Right hindlimb (tissue), 1 donor: ENCODE results near the gene C1orf116.

Source experiments
- DNase-seq: peaks from one replicate; pipeline ENCODE4 v3.0.0-alpha.2; 2018

C1orf116 gene

GRCh38 chr1:207032528-207033017, at the start of gene C1orf116:
Gene C1orf116 (minus strand): TSS chr1:207032756. CDS start chr1:207027598, 5,158 bp downstream.
- DNase-seq, result no peak

DNA sequence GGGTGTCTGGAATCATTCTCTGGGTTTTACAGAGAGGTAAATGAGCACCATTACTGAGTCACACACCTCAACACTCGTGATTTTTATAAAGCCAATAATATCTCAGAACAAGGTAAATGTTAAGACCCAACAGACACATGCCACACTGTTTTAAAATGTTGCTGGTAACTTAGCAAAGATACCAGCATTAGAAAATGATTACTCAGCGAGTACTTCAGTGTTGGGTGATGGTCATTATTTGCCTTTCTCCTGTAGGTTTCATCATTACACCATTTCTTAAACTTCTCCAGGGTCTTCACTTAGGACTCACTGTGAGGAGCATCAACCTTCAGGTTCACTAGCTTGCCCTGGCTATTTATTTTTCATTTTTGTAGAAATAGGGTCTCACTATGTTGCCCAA, 49.2 kb upstream of the C1orf116 start:
- no peak for DNase-seq

DNA sequence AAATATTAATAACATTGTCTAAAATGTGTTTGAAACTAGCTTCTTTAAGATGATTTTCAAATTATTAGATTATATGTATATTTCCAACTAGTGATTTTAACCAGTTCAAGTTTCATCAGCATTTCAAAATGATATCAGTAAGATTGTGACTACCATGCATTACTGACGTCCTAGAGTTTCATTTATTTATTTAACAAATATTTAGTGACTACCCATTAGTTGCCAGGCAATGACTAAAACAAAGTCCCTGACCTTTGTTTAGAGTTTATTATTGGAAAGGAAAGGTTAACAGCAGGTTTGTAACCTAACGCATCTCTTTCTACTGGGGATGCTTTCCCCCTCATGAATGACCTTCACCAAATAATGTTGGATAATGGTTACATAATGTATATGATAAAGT, 48.5 kb upstream of the C1orf116 start:
- DNase-seq, result no peak

- DNase-seq, result no peak
Measured at GRCh38 chr1:207079706-207080241, 47.2 kb upstream of the C1orf116 start.

GRCh38 chr1:207078578-207079132, 46.1 kb upstream of the C1orf116 start:
- no peak for DNase-seq

- DNase-seq, result peak; percentile 73
Measured at GRCh38 chr1:207077470-207078377, 45.2 kb upstream of the C1orf116 start.

DNA sequence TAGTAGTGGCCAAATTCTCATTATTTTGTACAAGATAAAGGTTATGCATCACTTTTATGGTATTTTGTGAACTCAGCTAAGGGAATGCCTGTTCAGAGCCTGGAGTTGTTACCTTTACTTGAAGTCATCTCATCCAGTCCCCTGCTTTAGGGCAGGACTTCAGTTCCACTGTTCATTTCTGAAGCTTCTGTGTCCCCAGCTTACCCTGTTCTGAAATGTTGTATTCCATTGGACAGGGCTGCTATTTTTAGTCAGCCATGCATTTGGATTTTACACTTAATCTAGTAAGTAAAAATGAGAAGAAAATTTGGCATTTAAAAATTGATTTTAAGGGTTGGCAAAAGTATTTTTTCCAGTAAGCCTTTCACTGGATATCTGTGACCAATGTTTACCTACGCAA, 44.5 kb upstream of the C1orf116 start:
- no peak for DNase-seq

DNA sequence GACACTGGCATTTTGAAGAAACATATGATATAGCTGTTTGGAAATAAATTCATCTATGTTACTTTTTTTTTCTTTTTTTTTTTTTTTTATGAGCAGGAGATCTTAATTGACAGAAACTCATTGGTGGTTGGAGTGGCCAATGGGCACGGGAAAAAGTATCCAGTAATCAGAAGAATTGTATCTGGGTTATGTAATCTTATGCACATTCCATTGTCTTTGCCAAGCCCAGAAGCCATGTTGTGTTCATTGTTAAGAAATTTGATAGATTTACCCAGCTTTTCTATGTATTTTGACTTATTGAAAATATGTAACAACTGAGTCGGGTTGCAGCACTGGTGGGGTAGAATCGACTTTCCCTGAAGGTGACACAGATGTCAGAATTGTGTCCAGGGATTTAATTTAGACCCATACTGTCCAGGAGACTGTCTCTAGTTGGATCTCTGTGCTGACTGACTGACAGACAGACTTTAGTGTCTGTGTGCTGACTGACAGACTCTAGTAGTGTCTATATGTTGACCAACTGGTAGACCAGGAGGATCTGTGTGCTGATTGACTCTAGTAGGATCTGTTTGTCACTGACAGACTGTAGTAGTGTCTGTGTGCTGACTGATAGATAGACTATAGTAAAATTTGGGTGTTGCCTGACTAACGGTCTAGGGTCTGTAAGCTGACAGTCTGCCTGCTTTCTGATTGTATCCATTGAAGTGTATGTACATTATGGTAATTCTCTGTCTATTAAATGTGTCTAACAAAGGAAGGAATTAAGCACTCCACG, 43.8 kb upstream of the C1orf116 start:
- no peak for DNase-seq

DNA sequence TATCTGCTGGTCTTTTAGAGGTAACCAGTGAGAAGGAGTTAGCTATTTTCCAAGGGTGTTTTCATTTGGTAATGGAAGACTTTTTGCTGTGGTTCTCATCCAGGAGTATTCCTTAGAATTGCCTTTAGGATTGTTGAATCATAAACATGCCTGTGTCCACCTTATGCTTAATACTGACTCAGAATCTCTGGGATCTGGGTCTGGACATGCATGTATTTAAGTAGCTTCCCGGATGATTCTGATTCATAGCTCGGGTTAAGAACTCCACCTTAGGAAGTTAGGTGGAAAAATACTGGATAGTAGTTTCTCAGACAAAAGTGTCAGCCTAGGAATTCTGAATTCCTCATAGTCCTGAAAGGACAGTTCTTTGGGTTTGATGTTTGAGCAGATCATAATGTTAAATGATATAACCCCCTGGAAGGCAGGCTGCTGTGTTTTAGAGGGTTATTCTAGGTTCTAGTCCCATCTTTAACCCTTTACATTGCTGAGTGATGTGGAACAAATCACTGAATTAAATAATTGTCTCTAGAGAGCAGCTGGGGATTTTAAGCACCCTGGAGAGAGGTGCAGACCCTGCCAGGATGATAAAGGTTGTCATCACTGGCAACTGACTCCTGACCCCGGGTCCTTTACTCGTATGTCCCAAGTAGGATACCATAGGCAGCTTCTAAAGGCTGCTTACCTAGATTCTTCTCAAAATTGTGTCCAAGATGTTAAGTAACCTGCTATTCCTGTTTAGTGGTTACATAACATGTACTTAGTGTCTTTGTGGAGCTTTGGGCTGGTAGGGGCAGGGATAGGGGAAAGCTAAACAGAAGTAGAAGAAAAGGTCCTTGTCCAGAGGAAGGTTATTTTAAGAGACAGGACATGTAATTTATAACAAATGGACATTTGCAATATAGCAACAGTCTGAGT, 41.6 kb upstream of the C1orf116 start:
- DNase-seq, result no peak

DNA sequence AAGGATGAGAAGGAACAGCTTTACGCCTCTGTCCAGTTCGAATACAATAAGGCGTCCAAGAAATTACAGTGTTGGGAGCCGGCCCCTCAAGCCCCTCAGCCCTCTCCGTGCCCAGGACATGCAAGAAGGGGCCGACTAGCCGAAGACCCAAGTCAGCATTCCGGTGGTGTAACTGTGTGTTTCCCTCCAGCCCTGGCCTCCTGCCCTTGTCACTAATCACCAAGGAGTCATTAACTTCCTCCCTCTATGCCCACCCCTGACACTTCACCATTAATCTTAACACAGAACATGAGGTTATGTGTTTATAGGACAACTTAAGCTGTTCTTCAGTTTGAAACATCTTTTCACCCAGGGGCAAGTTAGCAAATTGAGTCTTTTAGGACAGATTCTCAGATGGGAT, 39.7 kb upstream of the C1orf116 start:
- DNase-seq, result no peak

- DNase-seq, result no peak
Measured at GRCh38 chr1:207071426-207071825, 38.9 kb upstream of the C1orf116 start.

GRCh38 chr1:207070811-207071210, 38.3 kb upstream of the C1orf116 start:
- DNase-seq, result no peak

DNA sequence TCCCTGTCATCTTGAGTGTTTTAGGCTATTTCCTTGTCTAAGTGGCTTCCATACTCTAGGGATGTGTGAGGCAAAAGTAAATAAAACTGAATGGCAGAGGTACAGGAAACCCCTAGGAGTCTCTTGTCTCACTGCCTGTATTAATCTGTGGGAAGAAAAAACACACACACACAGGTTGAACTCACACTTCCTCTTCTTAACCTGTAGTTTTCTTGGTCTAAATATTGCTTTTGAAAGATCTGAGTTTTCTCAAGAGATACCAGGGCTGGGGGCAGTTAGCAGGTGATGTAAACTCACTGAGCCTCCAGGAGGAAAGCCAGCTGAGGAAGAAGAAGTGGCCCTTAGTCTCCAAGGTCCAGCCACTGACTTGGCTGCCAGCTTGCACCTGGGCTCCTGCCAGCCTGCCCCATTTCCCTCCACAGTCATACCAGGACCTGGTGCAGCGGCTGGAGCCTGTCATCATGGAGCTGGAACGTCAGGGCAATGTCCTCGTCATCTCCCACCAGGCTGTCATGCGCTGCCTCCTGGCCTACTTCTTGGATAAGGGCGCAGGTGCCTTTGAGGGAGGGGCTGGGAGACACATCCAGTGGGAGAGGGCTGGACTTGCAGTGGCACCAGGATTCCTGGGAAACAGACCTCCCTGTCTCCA, 37.4 kb upstream of the C1orf116 start:
- DNase-seq, result no peak

GRCh38 chr1:207069061-207069460, 36.5 kb upstream of the C1orf116 start:
- DNase-seq, result no peak

GRCh38 chr1:207067665-207068064, 35.1 kb upstream of the C1orf116 start:
- DNase-seq, result no peak

DNA sequence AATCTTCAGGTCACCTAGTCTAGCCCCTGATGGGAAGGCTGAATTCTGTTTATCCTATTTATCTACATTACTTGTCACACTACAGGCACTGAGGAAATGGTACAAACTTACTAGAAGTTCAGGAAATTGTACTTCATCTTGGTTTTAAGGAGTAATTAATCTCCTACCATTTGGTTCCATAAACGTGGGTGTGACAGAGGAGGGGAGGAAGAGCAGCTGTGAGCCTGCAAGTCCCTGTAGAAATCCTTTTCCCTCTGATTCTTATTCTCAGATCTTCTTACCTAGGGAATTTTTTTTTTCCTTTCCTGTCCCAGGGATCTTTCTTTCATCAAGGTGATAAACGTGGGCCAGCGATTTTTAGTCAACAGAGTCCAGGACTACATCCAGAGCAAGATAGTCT, 34.6 kb upstream of the C1orf116 start:
- no peak for DNase-seq

DNA sequence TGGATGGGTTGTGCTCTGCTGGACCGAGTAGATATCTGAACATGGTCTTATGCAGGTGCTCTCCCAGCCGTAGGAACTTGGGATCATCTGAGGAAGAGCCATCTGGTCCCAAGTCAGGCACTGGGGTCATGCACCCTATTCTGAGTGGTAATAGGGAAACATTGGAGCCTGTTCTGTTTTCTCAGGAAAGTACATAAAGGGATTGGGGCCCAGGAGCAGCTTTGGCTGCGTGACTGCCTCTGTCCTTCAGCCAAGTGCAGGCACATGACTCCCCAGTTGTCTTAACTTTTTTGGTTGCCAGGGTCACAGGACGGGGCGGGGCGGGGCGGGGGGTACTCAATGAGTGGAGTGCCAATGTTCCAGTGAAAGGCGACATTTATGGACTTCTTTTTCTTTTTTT, 32.0 kb upstream of the C1orf116 start:
- DNase-seq, result no peak

GRCh38 chr1:207063014-207063413, 30.5 kb upstream of the C1orf116 start:
- DNase-seq, result no peak

GRCh38 chr1:207062058-207062457, 29.5 kb upstream of the C1orf116 start:
- no peak for DNase-seq

DNA sequence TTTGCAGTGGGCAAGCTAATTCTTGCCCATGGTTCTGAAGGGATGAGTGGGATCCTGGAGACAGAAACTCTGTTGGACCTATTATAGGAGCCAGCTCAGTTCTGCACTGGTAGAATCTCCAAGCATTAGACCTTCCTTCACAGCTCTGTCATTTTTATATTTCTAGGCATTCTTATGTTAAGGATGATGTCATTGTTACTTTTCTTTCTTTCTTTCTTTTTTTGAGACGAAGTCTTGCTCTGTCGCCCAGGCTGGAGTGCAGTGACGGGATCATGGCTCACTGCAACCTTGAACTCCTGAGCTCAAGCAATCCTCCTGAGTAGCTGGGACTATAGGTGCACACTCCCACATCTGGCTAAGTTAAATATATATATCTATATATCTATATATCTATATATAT, 28.0 kb upstream of the C1orf116 start:
- DNase-seq, result no peak

DNA sequence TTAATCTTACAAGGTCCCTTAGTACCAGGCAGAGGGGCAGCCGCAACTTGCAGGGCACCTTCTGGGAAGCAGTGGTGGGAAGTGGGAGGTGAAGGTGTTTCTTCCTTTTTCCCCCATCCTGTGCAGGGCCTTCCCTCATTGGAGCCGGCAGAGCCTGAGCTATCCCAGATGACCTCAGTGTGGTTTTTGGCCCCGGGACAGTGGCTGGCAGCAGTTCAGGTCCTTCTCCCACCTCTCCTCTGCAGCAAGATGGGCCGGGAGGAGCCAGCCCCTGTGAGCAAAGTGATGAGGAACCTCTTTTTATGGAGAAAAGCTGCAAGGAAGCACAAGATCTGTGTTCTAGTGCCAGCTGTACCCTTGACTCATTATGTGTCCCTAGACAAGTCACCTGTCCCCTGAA, 27.3 kb upstream of the C1orf116 start:
- DNase-seq, result no peak
